Hematopoietic multipotent progenitor cell treated with erythropoietin and hydrocortisone succinate and interleukin-3 and kit ligand, for 8 days (in vitro differentiated cells): ENCODE data around the gene MRPL30.
"Not testable (repeated sequence)": the region's sequence is repeated elsewhere in the genome, so short reads cannot be mapped to it uniquely, and the experiment has no call there.

Source experiments
- DNase-seq: peaks from one replicate; pipeline ENCODE4 v3.0.0-alpha.2; 2015

Gene MRPL30

GRCh38 chr2:99187011-99187410, 6.0 kb downstream of the MRPL30 start:
- no peak for DNase-seq

- no peak for DNase-seq
Measured at GRCh38 chr2:99188357-99188756, 7.4 kb downstream of the MRPL30 start.

- no peak for DNase-seq
Measured at GRCh38 chr2:99190548-99190947, 9.6 kb downstream of the MRPL30 start.

GRCh38 chr2:99192364-99192763, 11.4 kb downstream of the MRPL30 start:
- DNase-seq, result not testable (repeated sequence)

GRCh38 chr2:99198103-99198841, 17.3 kb downstream of the MRPL30 start:
- no peak for DNase-seq

- no peak for DNase-seq
Measured at GRCh38 chr2:99200076-99200800, 19.3 kb downstream of the MRPL30 start.

GRCh38 chr2:99201959-99202678, 21.1 kb downstream of the MRPL30 start:
- no peak for DNase-seq

GRCh38 chr2:99205491-99205890, 24.5 kb downstream of the MRPL30 start:
- DNase-seq, result no peak

GRCh38 chr2:99216096-99216495, 35.1 kb downstream of the MRPL30 start:
- DNase-seq, result no peak

- peak; percentile 29 for DNase-seq
Measured at GRCh38 chr2:99217929-99218501, 37.0 kb downstream of the MRPL30 start.

- DNase-seq, result not testable (repeated sequence)
Measured at GRCh38 chr2:99233177-99233576, 52.2 kb downstream of the MRPL30 start.

GRCh38 chr2:99238599-99238998, 57.6 kb downstream of the MRPL30 start:
- DNase-seq, result no peak

GRCh38 chr2:99240431-99240830, 59.4 kb downstream of the MRPL30 start:
- no peak for DNase-seq

- DNase-seq, result no peak
Measured at GRCh38 chr2:99242151-99242550, 61.2 kb downstream of the MRPL30 start.
